SJSA1 (cell line): ENCODE measurements around the gene TNS3. TPM values are rescaled to one million over a fixed set of nuclear protein-coding genes. Genes with fewer than 3 reads are reported as not detected.

Source experiments
- DNase-seq, 2 experiments: peaks; one replicate each; pipeline ENCODE4 v3.0.0-alpha.2; 2015 to 2020; ENCODE audit warnings: low spot score in 2 of 2, low read depth in 1 of 2
- H3K27ac ChIP-seq: fragments of 250-450 bp; sonication (Bioruptor Pico); 2 replicates; pipeline ENCODE4 v1.5.1; 2020; ENCODE audit warnings: mild to moderate bottlenecking, moderate library complexity
- H3K27me3 ChIP-seq: fragments of 250-450 bp; sonication (Bioruptor Pico); replicated peaks from 2 replicates; pipeline ENCODE4 v1.5.1; 2020; ENCODE audit warnings: mild to moderate bottlenecking, moderate library complexity
- H3K36me3 ChIP-seq: fragments of 250-450 bp; sonication (Bioruptor Pico); 2 replicates; pipeline ENCODE4 v1.5.1; 2020; ENCODE audit warnings: mild to moderate bottlenecking
- H3K4me1 ChIP-seq: fragments of 250-450 bp; sonication (Bioruptor Pico); replicated peaks from 2 replicates; pipeline ENCODE4 v1.6.1; 2021; ENCODE audit warnings: mild to moderate bottlenecking
- H3K4me3 ChIP-seq: fragments of 250-450 bp; sonication (Bioruptor Pico); 2 replicates; pipeline ENCODE4 v1.5.1; 2020; ENCODE audit warnings: mild to moderate bottlenecking
- H3K9me3 ChIP-seq: fragments of 250-450 bp; sonication (Bioruptor Pico); replicated peaks from 2 replicates; pipeline ENCODE4 v1.5.1; 2020; ENCODE audit warnings: mild to moderate bottlenecking
- total RNA-seq: library from RNA; depleted of rRNA; stranded (reverse); fragments of >200 nt; shearing (Covaris generic); gene quantifications from 2 replicates; pipeline ENCODE4 v1.2.3, GENCODE V29; 2014

TNS3 gene
- total RNA-seq, 1 experiment from 2014 or later: 92.5 TPM

DNA sequence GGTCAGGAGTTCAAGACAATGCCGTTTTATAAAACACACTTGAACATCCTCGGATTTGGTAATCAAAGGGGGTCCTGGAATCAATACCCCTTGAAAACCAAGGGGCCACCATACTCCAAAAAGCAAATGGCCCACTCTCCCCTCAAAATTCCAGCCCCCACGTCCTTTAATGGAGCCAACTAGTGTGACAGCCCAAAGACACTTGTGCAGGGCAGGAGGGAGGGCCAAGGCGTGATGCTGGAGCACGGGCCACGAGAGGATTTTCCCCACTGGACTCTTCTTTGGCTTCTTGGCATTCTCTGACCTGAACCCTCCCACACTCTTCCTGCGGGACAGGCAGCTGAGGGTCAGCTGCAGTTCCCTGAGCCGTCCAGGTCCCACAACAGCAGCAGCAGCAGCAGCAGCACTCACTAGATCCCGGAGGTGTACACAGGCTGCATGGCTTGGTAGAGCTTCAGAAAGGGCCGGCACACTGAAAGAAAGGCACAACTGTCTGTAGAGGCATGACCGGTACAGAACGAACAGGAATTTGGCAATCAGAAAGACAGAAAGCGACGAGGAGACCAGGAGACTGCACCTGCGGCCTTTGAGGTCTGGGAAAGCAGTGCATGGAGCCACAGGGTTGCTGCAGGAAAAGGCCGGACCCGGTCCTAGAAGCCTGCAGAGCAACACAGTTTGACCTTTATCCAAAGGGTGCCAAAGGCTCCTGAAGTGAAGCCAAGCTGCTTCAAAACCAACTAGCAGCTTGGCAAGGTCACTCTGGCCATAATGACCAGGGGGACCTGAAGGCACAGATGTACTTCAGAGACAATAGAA is 168.2 kb downstream of the TNS3 start:
- no peak for DNase-seq
- no peaks in the 10 kb centered on the region for H3K9me3 ChIP-seq
- H3K4me3 ChIP-seq: no peak overlapping the region
- H3K27me3 ChIP-seq: no peaks in the 10 kb centered on the region
- peaks cover 13% of the 10 kb centered on the region for H3K4me1 ChIP-seq
- H3K36me3 ChIP-seq: peaks cover 93% of the 10 kb centered on the region
- H3K27ac ChIP-seq: no peak overlapping the region

- H3K36me3 ChIP-seq: peaks cover 94% of the 10 kb centered on the region
- H3K9me3 ChIP-seq: no peaks in the 10 kb centered on the region
- H3K4me3 ChIP-seq: no peak overlapping the region
- H3K27me3 ChIP-seq: no peaks in the 10 kb centered on the region
- no peak overlapping the region for H3K27ac ChIP-seq
- no peak for DNase-seq
- peaks cover 17% of the 10 kb centered on the region for H3K4me1 ChIP-seq
Measured at GRCh38 chr7:47411901-47412300, 170.0 kb downstream of the TNS3 start.

- Histone ChIP-seq H3K4me3 (no peak overlapping the region), H3K4me1 (peaks cover 22% of the 10 kb centered on the region), H3K27me3 (no peaks in the 10 kb centered on the region), H3K36me3 (peaks cover 94% of the 10 kb centered on the region), H3K27ac (no peak overlapping the region), H3K9me3 (no peaks in the 10 kb centered on the region)
- DNase-seq: no peak
Measured at GRCh38 chr7:47411281-47411869, 170.5 kb downstream of the TNS3 start.

DNA sequence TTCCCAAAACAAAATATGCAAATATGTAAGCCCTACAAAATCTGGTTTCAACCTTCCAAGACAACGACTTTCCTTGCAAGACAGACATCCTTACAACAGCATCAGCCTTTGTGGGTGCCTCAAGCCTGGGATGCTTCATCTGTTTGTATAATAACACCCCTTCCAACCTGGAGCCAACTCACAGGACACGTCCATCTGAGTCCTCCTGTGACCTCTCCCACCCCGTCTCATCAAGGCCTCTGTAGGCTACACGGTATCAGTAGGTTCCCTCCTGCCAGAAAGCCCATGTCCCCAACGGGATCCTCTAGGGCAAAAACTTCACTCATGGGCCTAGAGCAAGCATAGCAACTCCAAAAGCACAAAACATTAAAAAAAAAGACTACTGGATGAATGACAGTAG is 173.2 kb downstream of the TNS3 start:
- H3K27me3 ChIP-seq: no peaks in the 10 kb centered on the region
- H3K4me3 ChIP-seq: no peak overlapping the region
- DNase-seq: no peak
- H3K27ac ChIP-seq: no peak overlapping the region
- peaks cover 35% of the 10 kb centered on the region for H3K4me1 ChIP-seq
- H3K9me3 ChIP-seq: no peaks in the 10 kb centered on the region
- peaks cover 91% of the 10 kb centered on the region for H3K36me3 ChIP-seq

- Histone ChIP-seq H3K9me3 (no peaks in the 10 kb centered on the region), H3K27ac (no peak overlapping the region), H3K4me1 (peaks cover 35% of the 10 kb centered on the region), H3K4me3 (no peak overlapping the region), H3K27me3 (no peaks in the 10 kb centered on the region), H3K36me3 (peaks cover 91% of the 10 kb centered on the region)
- DNase-seq: no peak
Measured at GRCh38 chr7:47407821-47408674, 173.9 kb downstream of the TNS3 start.

- Histone ChIP-seq H3K27ac (no peak overlapping the region), H3K9me3 (no peaks in the 10 kb centered on the region), H3K27me3 (no peaks in the 10 kb centered on the region), H3K4me1 (peaks cover 35% of the 10 kb centered on the region), H3K36me3 (peaks cover 92% of the 10 kb centered on the region), H3K4me3 (no peak overlapping the region)
- no peak for DNase-seq
Measured at GRCh38 chr7:47407136-47407535, 174.8 kb downstream of the TNS3 start.

GRCh38 chr7:47406801-47407129 is 175.1 kb downstream of the TNS3 start:
- H3K9me3 ChIP-seq: no peaks in the 10 kb centered on the region
- H3K36me3 ChIP-seq: peaks cover 92% of the 10 kb centered on the region
- no peaks in the 10 kb centered on the region for H3K27me3 ChIP-seq
- peaks cover 35% of the 10 kb centered on the region for H3K4me1 ChIP-seq
- H3K4me3 ChIP-seq: no peak overlapping the region
- DNase-seq: no peak
- no peak overlapping the region for H3K27ac ChIP-seq

GRCh38 chr7:47405921-47406800 is 175.8 kb downstream of the TNS3 start:
- peak; percentile 70 to 78 for DNase-seq
- Histone ChIP-seq H3K4me3 (no peak overlapping the region), H3K9me3 (no peaks in the 10 kb centered on the region), H3K4me1 (peaks cover 35% of the 10 kb centered on the region), H3K27ac (peak overlapping the region; percentile 5; the same call in 1 of the 2 replicates), H3K27me3 (no peaks in the 10 kb centered on the region), H3K36me3 (peaks cover 92% of the 10 kb centered on the region)

GRCh38 chr7:47405286-47405904 is 176.5 kb downstream of the TNS3 start:
- peak overlapping the region; percentile 5; the same call in 1 of the 2 replicates for H3K27ac ChIP-seq
- H3K27me3 ChIP-seq: no peaks in the 10 kb centered on the region
- no peak overlapping the region for H3K4me3 ChIP-seq
- peaks cover 40% of the 10 kb centered on the region for H3K4me1 ChIP-seq
- DNase-seq: no peak
- no peaks in the 10 kb centered on the region for H3K9me3 ChIP-seq
- peaks cover 92% of the 10 kb centered on the region for H3K36me3 ChIP-seq

DNA sequence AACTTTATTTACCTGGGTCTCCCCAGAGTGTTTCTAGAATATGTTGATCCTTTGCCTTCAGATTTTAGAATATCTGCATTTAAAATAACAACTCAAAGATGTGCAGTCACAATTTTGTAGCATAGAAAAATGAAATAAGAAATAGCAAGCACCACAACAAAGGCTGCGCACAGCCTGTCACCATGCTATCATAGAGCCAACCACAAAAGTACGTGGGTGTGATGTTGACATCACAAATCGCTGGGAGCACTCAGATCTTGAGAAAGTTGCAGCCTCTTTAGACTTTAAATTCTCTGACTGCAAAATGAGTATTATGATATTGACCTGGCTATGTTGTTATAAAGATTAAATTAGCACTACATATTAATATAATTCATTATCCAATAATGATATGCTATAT is 177.9 kb downstream of the TNS3 start:
- H3K36me3 ChIP-seq: peaks cover 90% of the 10 kb centered on the region
- no peaks in the 10 kb centered on the region for H3K27me3 ChIP-seq
- H3K27ac ChIP-seq: no peak overlapping the region
- H3K4me1 ChIP-seq: peaks cover 44% of the 10 kb centered on the region
- no peaks in the 10 kb centered on the region for H3K9me3 ChIP-seq
- DNase-seq: no peak
- no peak overlapping the region for H3K4me3 ChIP-seq

GRCh38 chr7:47402941-47403866 is 178.7 kb downstream of the TNS3 start:
- no peaks in the 10 kb centered on the region for H3K27me3 ChIP-seq
- H3K27ac ChIP-seq: no peak overlapping the region

More at GRCh38 chr7:47402941-47403866, 178.7 kb downstream of the TNS3 start:
- Histone ChIP-seq H3K36me3 (peaks cover 91% of the 10 kb centered on the region), H3K9me3 (no peaks in the 10 kb centered on the region), H3K4me1 (peaks cover 40% of the 10 kb centered on the region), H3K4me3 (no peak overlapping the region)
- no peak for DNase-seq
